ENCODE results near the gene TNS4. TPM values are rescaled to one million over a fixed set of nuclear protein-coding genes. Genes with fewer than 3 reads are reported as not detected.

TNS4 gene
- total RNA-seq, 1 experiment from 2014 or later, result 36.6 TPM

GRCh38 chr17:40469805-40470675 lies 31.4 kb downstream of the TNS4 start:
- no TSS peak for BruUV-seq (replicated peaks)
- Histone ChIP-seq H3K4me1 (ENCODE audit: control insufficient read depth in 1 of 2, insufficient read depth in 2 of 2, low read length in 2 of 2) (peaks cover 5 to 25% of the 10 kb centered on the region in 2 experiments; a peak in 3 of 4 replicates), H3K9me2 (ENCODE audit: insufficient read depth) (no peaks in the 10 kb centered on the region), H3K9me3 (ENCODE audit: control insufficient read depth in 1 of 2, insufficient read depth in 1 of 2, low read depth in 1 of 2, low read length in 2 of 2) (no peaks in the 10 kb centered on the region), H4K20me1 (ENCODE audit: insufficient read depth) (no peaks in the 10 kb centered on the region), H3K4me2 (ENCODE audit: low read length) (no peak overlapping the region), H3K4me3 (replicated peaks in 1 of 2; ENCODE audit: low read depth in 1 of 2, low read length in 2 of 2) (no peak overlapping the region), H3K27me3 (ENCODE audit: insufficient read depth, low read length) (no peaks in the 10 kb centered on the region), H3K36me3 (ENCODE audit: control insufficient read depth in 1 of 2, insufficient read depth in 2 of 2, low read length in 2 of 2) (no peaks in the 10 kb centered on the region), H3K27ac (ENCODE audit: low read depth, low read length) (no peak overlapping the region), H2AFZ (ENCODE audit: low read depth, low read length, poor library complexity, severe bottlenecking) (no peak overlapping the region), H3K9ac (ENCODE audit: low read length) (no peak overlapping the region), H3K79me2 (ENCODE audit: insufficient read depth, low read length) (no peaks in the 10 kb centered on the region)
- no peak for TF ChIP-seq MAX (IDR thresholded peaks at IDR 0.05)
- TF ChIP-seq ZFX (IDR thresholded peaks at IDR 0.05), result no peak
- TF ChIP-seq FOSL1 (IDR thresholded peaks at IDR 0.05; ENCODE audit: low read depth), result no peak
- no peak for TF ChIP-seq POLR2A (IDR thresholded peaks at IDR 0.05; ENCODE audit: borderline replicate concordance, extremely low read depth, insufficient read depth, insufficient read length)
- TF ChIP-seq ELF1 (IDR thresholded peaks at IDR 0.05; ENCODE audit: borderline replicate concordance, low read depth), result no peak
- TF ChIP-seq EZH2phosphoT487 (IDR thresholded peaks at IDR 0.05; ENCODE audit: borderline replicate concordance), result no peak
- TF ChIP-seq EZH2 (IDR thresholded peaks at IDR 0.05), result no peak
- no peak for TF ChIP-seq RAD21 (IDR thresholded peaks at IDR 0.05; ENCODE audit: low read depth)
- DNase-seq (ENCODE audit: low read depth, low spot score), result no peak
- ATAC-seq, result no peak
- POLR2A ChIA-PET, result no interaction called here
- RAD21 ChIA-PET (ENCODE audit: low non-redundant PET in 1 of 2, low total read pairs in 2 of 2, uncharacterized antibody in 2 of 2, unreplicated experiment in 2 of 2), result no interaction called here
- intact Hi-C loops (cut with micrococcal nuclease), result no loop called here
- CTCF ChIA-PET, result no interaction called here

- RAD21 ChIA-PET (ENCODE audit: low non-redundant PET in 1 of 2, low total read pairs in 2 of 2, uncharacterized antibody in 2 of 2, unreplicated experiment in 2 of 2), result no interaction called here
- Histone ChIP-seq H3K79me2 (ENCODE audit: insufficient read depth, low read length) (no peaks in the 10 kb centered on the region), H3K4me1 (ENCODE audit: control insufficient read depth in 1 of 2, insufficient read depth in 2 of 2, low read length in 2 of 2) (peaks cover 4 to 24% of the 10 kb centered on the region in 2 experiments; a peak in 3 of 4 replicates), H4K20me1 (ENCODE audit: insufficient read depth) (no peaks in the 10 kb centered on the region), H3K4me2 (ENCODE audit: low read length) (no peak overlapping the region), H3K9me3 (ENCODE audit: control insufficient read depth in 1 of 2, insufficient read depth in 1 of 2, low read depth in 1 of 2, low read length in 2 of 2) (no peaks in the 10 kb centered on the region), H3K27ac (ENCODE audit: low read depth, low read length) (no peak overlapping the region), H3K36me3 (ENCODE audit: control insufficient read depth in 1 of 2, insufficient read depth in 2 of 2, low read length in 2 of 2) (no peaks in the 10 kb centered on the region), H3K9me2 (ENCODE audit: insufficient read depth) (no peaks in the 10 kb centered on the region), H3K27me3 (ENCODE audit: insufficient read depth, low read length) (no peaks in the 10 kb centered on the region), H3K9ac (ENCODE audit: low read length) (no peak overlapping the region), H3K4me3 (replicated peaks in 1 of 2; ENCODE audit: low read depth in 1 of 2, low read length in 2 of 2) (no peak overlapping the region), H2AFZ (ENCODE audit: low read depth, low read length, poor library complexity, severe bottlenecking) (no peak overlapping the region)
- CTCF ChIA-PET, result no interaction called here
- POLR2A ChIA-PET, result no interaction called here
- intact Hi-C loops (cut with micrococcal nuclease), result no loop called here
- no TSS peak for BruUV-seq (replicated peaks)
- ATAC-seq, result no peak
- no peak for DNase-seq (ENCODE audit: low read depth, low spot score)
- TF ChIP-seq SP1 (IDR thresholded peaks at IDR 0.05; ENCODE audit: low read depth) (no peak), SIN3A (IDR thresholded peaks at IDR 0.05; ENCODE audit: low read depth) (no peak), ZFX (IDR thresholded peaks at IDR 0.05) (no peak), ZNF274 (IDR thresholded peaks at IDR 0.05; ENCODE audit: low read depth, low read length) (no peak), POLR2AphosphoS5 (IDR thresholded peaks at IDR 0.05; ENCODE audit: low read depth, low read length) (no peak), ATF3 (IDR thresholded peaks at IDR 0.05) (no peak), SRF (IDR thresholded peaks at IDR 0.05; ENCODE audit: low read depth) (no peak), YY1 (IDR thresholded peaks at IDR 0.05; ENCODE audit: extremely low read depth, insufficient replicate concordance, low read depth, low read length) (no peak), RAD21 (IDR thresholded peaks at IDR 0.05; ENCODE audit: low read depth) (no peak), POLR2A (IDR thresholded peaks at IDR 0.05; ENCODE audit: borderline replicate concordance, extremely low read depth, insufficient read depth, insufficient read length) (no peak), EZH2 (IDR thresholded peaks at IDR 0.05) (no peak), MAX (IDR thresholded peaks at IDR 0.05) (no peak), CBX3 (IDR thresholded peaks at IDR 0.05; ENCODE audit: low read depth) (no peak), CEBPB (IDR thresholded peaks at IDR 0.05; ENCODE audit: low read depth) (no peak), FOSL1 (IDR thresholded peaks at IDR 0.05; ENCODE audit: low read depth) (no peak)
Observed at GRCh38 chr17:40468560-40468959, 32.9 kb downstream of the TNS4 start.
